D341Med (cell line): ENCODE results near the gene MS4A6A.
A peak's percentile ranks its signal among the peaks of the same experiment; 100 is the strongest.
"Not testable (repeated sequence)": the region's sequence is repeated elsewhere in the genome, so short reads cannot be mapped to it uniquely, and the experiment has no call there.

Source experiments
- DNase-seq: peaks from one replicate; pipeline ENCODE4 v3.0.0; 2012; ENCODE audit warnings: low spot score

Gene MS4A6A, protein sequence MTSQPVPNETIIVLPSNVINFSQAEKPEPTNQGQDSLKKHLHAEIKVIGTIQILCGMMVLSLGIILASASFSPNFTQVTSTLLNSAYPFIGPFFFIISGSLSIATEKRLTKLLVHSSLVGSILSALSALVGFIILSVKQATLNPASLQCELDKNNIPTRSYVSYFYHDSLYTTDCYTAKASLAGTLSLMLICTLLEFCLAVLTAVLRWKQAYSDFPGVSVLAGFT

DNA sequence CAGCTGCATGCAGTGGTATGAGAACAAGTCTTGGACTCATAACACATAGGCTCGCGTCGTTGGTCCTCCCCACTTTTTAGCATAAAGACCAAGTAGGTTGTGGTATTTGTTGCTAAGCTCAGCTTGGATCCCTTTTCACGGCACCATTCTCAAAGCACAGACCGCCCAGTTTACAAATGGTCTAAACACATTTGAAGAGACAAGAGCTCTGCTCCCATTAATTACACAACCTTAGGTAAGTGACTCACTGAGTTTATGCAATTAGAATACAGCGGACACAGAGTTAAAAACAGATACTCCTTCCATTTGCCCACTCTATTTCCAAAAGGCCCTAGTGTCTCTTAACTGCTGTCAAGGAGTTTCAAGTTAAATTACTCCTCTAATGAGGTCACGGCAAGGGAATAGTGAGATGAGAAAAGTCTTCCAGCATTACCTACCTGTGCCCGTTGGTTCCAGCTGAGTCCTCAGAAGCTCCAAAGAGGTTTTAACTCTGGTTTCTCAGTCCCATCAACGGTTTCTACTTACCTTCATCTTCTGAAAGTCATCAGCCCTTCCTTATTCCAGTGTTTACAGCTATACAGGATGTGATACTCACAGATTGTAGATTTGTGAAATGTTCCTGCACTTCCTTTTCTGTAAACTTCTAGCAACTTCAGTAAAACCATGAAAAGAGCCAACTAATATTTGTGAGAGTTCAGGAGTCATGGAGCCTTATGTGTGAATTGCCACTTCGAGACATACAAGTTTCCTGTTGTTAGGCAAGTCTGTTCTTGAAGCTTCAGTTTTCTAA, at the start of gene MS4A6A:
Gene MS4A6A (minus strand): TSS at position 543 of the 790 bp plus-strand sequence. CDS start 1,356 bp downstream, outside the sequence.
- no peak for DNase-seq

DNA sequence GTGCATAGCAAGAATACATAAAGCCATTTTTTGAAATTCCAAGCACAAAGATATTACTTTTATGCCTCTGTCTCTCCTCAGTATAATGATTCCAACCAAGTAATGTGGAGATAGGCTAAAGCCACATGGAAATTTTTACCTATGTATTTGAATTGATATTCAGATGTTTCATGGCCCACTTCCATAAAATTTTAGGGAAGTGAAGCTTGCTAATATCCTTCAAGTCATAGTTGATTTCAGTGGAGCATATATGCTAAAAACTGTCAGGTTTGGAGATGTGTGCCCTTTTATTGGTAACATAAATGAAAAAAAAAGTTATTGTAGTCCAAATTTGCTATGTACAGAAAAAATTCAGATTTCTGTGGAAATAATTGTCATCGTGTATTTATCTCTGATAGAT, 47.8 kb upstream of the MS4A6A start:
- no peak for DNase-seq

DNA sequence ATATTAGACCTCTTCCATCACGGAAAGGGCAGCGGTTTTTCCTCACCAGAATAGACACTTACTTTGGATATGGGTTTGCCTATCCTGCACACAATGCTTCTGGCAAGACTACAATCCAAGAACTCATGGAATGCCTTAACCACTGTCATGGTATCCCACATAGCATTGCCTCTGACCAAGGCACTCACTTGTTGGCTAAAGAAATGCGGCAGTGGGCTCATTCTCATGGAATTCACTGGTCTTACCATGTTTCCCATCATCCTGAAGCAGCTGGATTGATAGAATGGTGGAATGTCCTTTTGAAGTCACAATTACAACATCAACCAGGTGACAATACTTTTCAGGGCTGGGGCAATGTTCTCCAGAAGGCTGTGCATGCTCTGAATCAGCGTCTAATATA, 39.3 kb upstream of the MS4A6A start:
- DNase-seq: no peak

DNA sequence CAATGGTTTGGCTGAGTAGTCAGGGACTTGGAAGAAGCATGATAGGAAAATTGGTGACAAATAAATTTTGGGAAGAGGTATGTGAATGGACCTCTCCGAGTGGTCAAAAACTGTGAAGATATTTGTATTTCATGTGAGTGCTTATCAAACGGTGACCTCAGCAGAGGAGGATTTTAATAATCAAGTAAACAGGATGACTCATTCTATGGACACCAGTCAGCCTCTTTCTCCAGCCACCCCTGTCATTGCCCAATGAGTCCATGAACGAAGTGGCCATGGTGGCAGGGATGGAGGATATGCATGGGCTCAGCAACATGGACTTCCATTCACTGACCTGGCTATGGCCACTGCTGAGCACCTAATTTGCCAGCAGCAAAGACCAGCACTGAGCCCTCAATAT, 38.8 kb upstream of the MS4A6A start:
- no peak for DNase-seq

DNA sequence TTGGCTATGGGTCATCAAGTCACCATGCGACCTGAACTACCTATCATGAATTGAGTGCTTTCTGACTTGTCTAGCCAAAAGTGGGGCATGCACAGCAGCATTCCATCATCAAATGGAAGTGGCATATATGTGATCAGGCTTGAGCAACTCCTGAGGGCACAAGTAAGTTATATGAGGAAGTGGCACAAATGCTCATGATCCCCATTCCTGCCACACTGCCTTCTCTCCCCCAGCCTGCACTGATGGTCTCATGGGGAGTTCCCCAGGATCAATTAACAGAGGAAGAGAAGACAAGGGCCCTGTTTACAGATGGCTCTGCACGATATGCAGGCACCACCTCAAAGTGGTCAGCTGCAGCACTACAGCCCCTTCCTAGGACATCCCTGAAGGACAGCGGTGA, 38.3 kb upstream of the MS4A6A start:
- no peak for DNase-seq

DNA sequence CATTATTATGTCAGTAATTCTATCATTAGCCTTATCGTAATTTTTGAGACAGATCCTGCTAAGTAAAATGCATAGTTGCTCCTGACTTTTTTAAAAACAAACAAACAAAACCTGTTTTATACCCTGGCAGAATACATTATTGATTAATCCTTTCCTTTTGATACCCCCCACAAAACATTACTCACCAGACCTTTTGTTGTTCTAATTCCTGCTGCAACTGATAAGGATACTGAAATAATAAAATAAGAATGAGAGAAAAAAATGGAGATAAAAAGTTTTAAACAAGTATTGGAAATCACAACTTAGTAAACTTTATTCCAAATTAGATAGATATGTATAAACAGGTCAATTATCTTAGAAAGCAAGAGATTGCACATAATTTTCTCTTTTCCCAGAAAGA, 31.5 kb upstream of the MS4A6A start:
- DNase-seq: no peak

DNA sequence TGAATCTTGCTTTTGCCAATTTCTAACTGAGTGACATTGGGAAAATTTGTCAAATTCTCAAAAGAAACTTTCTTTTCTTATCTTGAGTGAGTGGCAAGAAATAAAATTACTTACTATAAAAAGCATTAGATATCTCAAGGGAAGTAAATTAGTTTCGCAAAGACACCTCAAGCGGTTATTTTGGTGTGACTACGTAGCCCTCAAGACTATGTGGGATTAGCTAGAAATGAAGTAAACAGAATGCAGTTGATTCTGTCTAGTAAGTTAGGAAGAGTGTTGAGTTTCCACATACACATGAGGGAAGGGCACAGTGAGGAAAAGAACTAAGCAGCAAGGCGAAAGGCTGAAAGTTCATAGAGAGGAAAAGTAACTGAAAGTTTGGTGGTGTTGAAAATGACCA, 28.3 kb upstream of the MS4A6A start:
- no peak for DNase-seq

DNA sequence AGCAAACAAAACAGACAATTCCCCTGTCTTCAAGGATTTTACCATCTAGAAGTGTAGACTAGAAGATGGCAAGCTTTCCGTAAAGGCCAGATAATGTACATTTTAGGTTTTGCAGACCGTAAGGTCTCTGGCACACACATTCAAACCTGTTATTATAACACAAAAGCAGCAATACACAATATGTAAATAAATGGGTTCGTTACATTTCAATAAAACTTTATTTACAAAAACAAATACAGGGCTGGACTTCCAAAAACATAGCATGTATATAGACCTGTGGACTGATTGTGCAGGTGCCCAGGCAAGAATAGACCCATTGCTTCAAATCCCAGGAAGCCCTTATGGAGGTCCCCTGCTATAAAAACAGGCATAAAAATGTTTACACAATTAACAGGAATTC, 27.1 kb upstream of the MS4A6A start:
- no peak for DNase-seq

DNA sequence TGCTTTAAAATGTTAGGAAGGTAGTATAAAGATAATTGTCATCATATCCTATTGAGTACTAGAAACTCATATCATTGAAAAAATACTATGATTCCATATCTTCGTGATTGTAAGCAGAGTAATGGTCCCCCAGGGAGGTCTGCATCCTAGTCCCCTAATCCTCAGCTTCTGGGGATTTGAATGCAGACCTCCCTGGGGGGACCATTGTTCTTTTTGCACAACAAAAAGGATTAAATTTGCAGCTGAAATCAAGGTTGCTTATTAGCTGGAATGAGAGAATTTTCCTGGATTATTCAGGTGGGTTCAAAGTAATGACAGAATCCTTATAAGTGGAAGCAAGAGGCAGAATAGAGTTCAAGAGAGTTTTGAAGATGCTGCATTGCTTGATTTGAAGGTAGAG, 26.1 kb upstream of the MS4A6A start:
- peak; percentile 45 for DNase-seq

DNA sequence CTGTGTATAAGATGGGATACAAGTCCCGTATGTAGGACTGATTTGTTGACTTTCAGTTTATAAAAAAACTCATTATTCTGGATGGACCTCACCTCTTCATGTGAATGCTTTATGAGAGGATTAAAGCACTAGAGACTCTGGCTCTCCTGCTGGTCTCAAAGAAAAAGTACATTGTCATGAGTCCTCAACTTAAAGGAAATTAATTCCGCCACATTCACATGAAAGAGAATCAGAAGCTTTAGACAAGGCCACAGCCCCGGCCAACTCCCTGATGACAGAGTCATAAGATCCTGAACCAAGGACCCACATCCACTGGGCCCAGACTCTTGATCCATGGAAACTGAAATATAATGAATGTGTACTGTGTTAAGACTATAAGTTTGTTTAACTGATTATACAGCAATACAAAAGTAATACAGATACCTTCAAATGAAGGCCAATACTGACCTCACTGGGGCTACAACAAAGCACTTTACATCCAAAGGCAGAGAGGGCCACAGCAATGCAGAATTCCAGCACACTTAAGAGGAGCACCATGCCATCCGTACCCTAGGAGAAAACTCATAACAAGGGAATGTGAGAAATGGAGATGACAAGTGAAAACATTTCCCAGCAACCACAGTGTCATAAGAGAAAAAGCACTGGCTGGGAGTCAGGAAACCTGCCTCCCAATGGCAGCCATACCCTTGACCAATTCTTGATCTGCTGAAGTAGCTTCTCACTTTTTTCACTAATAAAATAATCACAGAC, 25.4 kb upstream of the MS4A6A start:
- DNase-seq: no peak

DNA sequence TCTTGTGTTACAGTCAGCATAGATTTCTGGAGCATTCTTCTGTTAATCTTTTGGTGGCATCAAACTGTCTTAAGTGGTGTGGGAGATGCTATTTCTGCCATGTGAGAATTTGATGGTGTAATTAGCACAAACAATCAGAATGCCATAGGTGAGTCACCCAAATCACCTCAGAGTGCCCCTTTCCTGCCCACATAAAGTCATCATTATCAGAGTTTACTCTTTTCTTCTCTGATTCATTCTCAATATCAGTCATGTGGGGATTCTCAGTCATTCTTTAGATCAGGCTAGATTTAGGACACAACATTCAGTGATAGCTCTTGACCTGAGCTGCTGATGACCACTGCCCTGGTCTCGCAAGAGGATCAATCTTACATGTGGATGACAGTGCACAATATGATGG, 23.7 kb upstream of the MS4A6A start:
- DNase-seq: no peak

DNA sequence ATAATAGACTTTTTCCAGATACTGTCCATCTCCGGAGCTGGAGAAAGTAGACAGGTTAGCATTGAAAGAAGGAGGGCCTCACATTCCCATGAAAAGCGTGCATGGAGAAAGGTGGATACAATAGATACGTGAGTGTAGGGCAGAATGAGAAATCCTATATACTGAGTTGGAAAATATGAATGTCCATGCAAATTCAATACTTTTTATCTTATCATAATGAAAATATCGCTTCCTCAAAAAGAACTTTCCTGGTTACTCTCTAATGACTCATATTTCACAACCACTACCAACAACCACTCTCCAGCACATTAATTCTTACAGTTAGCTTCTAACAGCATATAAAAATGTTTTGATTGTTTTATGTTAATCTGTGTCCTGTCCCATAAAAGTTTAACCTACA, 22.0 kb upstream of the MS4A6A start:
- no peak for DNase-seq

DNA sequence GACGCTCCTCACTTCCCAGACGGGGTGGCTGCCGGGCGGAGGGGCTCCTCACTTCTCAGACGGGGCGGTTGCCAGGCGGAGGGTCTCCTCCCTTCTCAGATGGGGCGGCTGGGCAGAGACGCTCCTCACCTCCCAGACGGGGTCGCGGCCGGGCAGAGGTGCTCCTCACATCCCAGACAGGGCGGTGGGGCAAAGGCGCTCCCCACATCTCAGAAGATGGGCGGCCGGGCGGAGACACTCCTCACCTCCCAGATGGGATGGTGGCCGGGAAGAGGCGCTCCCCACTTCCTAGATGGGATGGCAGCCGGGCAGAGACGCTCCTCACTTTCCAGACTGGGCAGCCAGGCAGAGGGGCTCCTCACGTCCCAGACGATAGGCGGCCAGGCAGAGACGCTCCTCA, 18.5 kb upstream of the MS4A6A start:
- not testable (repeated sequence) for DNase-seq

DNA sequence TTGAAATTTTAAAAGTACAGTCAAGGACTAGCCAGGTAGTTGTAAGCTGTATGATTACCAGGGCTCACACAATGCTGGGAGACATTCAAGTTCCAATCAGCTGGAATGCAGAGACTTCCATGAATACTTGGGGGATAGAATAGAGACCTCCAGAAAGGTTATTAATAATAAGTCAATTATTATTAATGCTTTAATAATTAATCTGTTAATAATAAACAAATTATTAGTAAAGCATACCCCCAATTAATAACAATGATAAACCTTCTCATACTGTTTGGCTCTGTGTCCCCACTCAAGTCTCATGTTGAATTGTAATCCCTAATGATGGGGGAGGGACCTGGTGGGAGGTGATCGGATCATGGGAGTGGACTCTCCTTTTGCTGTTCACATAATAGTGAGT, 14.6 kb upstream of the MS4A6A start:
- no peak for DNase-seq

DNA sequence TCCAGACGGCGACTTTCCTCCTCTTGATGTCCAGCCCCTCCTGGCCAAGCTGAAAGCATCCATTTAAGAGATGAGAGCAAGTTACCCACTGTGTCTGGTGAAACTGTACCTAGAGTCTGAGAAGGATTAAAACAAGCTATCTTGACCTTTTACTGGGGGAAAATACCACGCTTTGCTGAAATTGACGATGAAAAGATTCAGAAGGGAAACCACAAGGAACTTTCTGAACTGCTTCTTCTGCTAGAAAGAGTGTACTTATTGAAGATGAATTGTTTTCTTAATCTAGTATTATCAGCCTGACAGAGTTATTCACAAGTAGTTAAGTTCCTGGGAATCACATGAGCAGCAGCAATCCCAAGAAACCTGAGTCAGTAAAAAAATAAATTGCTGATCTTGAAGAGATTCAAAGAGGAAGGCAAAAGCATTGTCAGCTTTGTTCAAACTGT, 13.1 kb upstream of the MS4A6A start:
- DNase-seq: no peak

DNA sequence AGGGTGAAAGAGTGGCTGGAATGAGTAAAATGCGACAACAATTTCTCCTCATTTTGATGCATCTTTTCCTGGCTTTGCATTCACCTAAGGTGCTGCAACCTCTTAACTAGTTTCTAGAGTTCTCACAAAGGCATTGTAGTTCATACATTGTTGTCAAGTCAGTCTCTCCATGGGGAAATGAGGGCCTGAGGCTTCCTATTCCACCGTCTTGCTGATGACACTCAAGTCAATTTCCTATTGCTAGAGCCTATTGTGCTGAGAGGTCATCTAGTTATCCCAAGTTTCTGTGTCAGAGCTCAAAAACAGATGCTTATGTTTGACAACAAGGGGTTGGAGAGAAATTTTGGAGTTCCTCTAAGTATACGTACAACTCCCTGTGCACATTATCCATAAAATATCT, 11.6 kb upstream of the MS4A6A start:
- DNase-seq: no peak

DNA sequence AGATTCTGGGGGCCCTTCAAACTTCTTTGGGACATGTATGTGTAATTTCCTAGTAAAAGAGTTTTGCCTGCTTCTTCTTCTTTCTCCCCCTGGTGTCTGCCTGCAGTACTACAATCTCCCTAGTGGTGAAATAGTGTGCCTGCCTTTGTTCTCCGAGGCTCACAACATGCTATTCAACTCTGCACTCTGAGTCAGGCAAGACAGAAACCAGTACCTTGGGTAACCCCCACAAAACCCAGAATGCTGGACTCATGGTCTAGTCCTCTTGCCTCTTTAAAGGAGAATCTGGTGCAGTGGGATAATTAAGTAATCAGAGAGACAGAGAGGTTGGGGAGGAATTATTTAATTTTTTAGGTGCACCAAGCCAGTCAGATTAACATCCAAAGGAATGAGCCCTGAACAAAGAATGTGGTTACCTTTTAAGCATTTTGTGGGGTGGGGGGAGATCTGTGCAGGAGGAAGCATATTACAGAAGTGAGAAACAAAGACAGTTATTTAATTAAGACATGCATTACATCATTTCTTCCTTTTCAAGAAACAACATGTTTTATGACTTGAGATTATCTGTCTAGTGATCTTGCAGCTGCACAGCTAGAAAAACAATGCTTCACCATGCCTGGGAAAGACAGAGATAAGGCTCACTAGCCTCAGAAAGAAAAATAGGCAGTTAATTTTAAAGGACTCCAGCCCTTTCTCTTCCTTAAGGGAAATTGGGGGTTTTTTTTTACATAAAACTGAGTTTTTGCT, 11.0 kb upstream of the MS4A6A start:
- DNase-seq: peak; percentile 65

DNA sequence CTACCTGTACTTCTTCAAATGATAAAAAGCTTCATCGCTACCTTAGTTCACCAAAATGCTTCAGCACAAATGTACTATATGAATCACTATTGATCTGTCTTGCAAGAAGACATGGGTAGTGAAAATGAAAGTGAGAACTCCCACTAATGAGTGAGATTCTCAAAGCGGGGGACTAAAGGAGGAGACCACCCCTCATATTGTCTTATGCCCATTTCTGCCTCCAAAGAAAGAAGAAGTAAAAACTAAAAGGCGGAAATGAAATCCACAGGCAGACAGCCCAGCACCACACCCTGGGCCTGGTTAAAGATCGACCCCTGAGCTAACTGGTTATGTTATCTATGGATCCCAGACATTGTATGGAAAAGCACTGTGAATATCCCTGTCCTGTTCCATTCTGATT, 9.7 kb upstream of the MS4A6A start:
- DNase-seq: not testable (repeated sequence)

DNA sequence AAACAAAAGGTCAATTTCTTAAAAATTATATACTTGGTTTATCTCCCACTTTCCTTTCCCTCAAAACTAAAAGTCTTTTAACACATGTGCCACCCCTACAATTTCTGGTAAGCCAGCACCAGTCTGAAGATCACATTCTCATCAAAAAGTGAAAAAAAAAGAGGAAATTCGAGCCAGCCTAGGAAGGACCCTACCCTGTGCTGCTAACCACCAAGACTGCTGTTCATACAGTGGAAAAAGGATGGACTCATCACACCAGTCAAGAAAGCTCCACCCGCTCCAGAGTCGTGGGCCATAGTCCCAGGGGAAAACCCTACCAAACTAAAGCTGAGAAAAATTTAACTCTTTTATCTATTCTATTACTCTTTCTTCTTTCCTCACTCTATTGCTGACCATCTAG, 5.6 kb upstream of the MS4A6A start:
- not testable (repeated sequence) for DNase-seq

DNA sequence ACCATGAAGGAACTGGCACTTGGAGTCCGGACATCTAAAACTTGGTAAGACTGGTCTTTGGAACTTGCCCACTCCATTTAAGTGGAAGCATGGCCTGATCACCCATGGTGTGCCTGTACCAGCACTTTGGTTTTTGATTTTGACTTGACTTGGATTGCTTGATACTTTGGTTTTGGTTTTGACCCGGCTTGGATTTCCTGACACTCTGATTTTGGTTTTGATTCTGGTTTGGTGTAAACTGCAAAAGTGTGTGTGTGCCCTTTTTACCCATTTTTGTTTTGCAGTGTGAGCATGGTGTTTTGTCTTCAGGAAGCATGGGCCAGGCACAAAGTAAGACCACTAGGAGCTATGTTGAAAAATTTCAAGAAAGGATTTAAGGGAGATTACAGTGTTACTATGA, 3.2 kb upstream of the MS4A6A start:
- DNase-seq: not testable (repeated sequence)

DNA sequence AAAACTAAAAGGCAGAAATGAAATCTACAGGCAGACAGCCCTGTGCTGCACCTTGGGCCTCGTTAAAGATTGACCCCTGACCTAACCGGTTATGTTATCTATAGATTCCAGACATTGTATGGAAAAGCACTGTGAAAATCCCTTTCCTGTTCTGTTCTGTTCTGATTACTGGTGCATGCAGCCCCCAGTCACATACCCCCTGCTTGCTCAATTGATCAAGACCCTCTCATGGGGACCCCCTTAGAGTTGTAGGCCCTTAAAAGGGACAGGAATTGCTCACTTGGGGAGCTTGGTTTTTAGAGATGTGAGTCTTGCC, 2.6 kb upstream of the MS4A6A start:
- not testable (repeated sequence) for DNase-seq

DNA sequence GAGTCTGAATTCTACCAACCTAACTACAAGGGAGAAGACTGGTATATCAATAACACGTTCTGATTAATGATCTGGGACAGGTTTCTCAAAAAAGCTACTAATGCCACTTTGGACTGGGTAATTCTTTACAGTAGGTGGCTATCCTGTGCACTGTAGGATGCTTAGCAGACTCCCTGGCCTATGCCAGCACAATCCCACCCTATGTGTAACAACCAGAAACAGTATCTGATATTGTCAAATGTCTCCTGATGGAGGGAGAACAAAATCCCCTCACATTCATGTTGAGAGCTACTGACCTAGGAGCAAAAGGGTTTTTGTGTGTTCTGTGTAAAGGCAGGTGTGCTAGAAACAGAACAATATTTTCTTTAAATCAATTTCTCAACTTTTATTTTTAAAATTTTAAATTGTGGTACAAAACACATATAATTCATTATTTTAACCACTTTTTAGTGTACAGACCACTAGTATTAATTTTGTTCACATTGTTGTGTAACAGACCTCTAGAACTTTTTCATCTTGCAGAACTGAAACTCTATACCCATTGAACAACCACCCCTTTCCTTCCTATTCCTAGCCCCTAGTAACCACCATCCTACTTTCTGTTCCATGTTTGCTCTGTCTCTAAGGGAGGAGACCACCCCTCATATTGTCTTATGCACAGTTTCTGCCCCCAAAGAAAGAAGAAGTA, 2.1 kb upstream of the MS4A6A start:
- DNase-seq: no peak
